Choroid plexus epithelial cell (primary cell): Measurements from ENCODE around the gene SETD2.

ENCODE experiments used
- DNase-seq: peaks from one replicate; pipeline ENCODE4 v3.0.0-alpha.2; 2010; ENCODE audit warnings: low read depth
- H3K4me3 ChIP-seq: 2 replicates; pipeline ENCODE4 v1.5.1; 2011; ENCODE audit warnings: low read depth, mild to moderate bottlenecking, control low read depth, low read length, moderate library complexity
- CTCF ChIP-seq: conservative IDR thresholded peaks from 2 replicates; pipeline ENCODE4 v1.5.1; 2011; ENCODE audit warnings: low read depth, mild to moderate bottlenecking, control low read depth, inconsistent platforms, low read length, moderate library complexity

Gene SETD2

GRCh38 chr3:46987743-46988401 lies 176.0 kb downstream of the SETD2 start:
- no peak for DNase-seq
- H3K4me3 ChIP-seq = no peak overlapping the region
- no peak for TF ChIP-seq CTCF

- DNase-seq = no peak
- TF ChIP-seq CTCF = no peak
- H3K4me3 ChIP-seq = no peak overlapping the region
Observed at GRCh38 chr3:46987319-46987742, 176.6 kb downstream of the SETD2 start.

GRCh38 chr3:46986782-46987310 lies 177.1 kb downstream of the SETD2 start:
- no peak for TF ChIP-seq CTCF

GRCh38 chr3:46986055-46986730 lies 177.7 kb downstream of the SETD2 start:
- no peak for DNase-seq
- no peak overlapping the region for H3K4me3 ChIP-seq
- TF ChIP-seq CTCF = no peak

More at GRCh38 chr3:46986782-46987310, 177.1 kb downstream of the SETD2 start:
- no peak for DNase-seq
- H3K4me3 ChIP-seq = no peak overlapping the region

GRCh38 chr3:46985588-46985987 lies 178.3 kb downstream of the SETD2 start:
- no peak overlapping the region for H3K4me3 ChIP-seq
- no peak for DNase-seq
- TF ChIP-seq CTCF = no peak

GRCh38 chr3:46984591-46985459 lies 179.1 kb downstream of the SETD2 start:
- no peak for TF ChIP-seq CTCF
- DNase-seq = no peak
- H3K4me3 ChIP-seq = no peak overlapping the region
